ENCODE data around the gene MS4A6E.

Gene MS4A6E

DNA sequence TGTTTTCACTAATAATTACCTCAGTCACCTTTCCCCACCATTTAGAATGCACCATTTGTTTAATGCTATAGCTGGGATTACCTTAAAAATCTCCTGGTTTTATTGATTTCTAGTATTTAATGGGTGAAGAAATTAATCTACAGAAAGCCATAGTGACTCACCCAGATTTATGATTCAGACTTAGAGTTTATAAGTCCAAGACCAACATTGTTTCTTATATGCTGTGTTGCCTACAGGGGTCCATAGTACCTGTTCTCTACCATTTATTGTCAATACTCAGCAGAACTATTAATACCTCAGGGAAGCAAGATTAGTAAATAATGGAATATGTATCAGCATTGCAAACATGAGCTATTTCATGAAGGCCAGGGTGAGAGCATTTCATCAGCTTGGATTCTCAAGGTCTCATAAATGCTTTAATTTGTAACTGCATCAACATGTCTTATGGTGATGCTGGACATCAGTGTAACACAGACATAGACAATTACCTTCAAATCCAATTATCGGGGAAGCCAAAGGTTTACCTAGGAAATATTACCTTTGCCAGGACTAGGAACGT is 43.3 kb downstream of the MS4A6E start:
- DNase-seq (ENCODE audit: low read depth in 1 of 2, low spot score in 1 of 2) = no peak
- TF ChIP-seq JUND (IDR thresholded peaks at IDR 0.05; ENCODE audit: low read depth) = no peak
- in situ Hi-C loops (cut with HindIII; ENCODE audit: low pct_unique_long_range_greater_than_20kb, low sequenced_read_pairs) = no loop called here

DNA sequence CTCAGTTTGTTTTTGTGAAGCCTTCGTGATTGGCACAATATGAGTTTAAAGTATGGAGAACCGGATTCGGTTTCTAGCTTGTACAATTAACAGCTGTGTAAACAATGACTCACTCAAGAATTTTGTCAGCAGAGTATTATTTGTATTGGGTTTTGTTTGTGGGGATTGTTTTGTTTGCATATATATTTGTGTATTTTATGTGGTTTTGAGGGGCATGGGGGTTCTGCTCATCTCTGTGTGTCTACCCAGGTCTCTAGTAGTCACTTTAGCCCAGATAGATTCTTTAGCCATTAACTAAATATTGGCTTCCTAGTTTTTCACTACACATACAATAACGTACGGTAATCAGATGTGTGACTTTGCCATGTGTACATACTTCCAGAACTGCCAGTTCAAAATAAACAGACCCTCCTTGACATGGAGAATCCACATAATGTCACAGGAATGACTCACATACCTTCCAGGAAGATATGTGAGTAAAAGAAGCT is 43.8 kb downstream of the MS4A6E start:
- peak; percentile 58 to 98 for DNase-seq (ENCODE audit: low read depth in 1 of 2, low spot score in 1 of 2)
- in situ Hi-C loops (cut with HindIII; ENCODE audit: low pct_unique_long_range_greater_than_20kb, low sequenced_read_pairs) = no loop called here
- TF ChIP-seq JUND (IDR thresholded peaks at IDR 0.05; ENCODE audit: low read depth) = peak; percentile 100

DNA sequence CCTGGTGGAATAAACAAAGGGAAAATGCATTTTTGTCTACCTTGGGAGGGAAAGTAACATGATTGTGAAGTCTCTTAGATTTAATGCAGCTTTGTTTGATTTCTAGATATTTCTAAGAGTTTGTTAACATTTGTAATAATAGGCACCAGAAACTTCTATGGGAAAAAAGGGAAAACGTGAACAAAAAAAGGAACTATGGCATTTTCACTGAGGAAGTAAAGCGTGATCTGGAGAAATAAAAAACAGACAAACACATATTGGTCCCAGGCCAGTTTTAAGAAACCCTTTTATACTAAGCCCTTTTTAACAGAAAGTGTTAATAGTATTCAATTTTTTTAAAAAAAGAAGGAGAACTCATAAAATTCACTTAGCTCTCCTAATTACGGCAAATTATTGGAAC is 44.3 kb downstream of the MS4A6E start:
- in situ Hi-C loops (cut with HindIII; ENCODE audit: low pct_unique_long_range_greater_than_20kb, low sequenced_read_pairs) = no loop called here
- TF ChIP-seq JUND (IDR thresholded peaks at IDR 0.05; ENCODE audit: low read depth) = no peak
- no peak for DNase-seq (ENCODE audit: low read depth in 1 of 2, low spot score in 1 of 2)

DNA sequence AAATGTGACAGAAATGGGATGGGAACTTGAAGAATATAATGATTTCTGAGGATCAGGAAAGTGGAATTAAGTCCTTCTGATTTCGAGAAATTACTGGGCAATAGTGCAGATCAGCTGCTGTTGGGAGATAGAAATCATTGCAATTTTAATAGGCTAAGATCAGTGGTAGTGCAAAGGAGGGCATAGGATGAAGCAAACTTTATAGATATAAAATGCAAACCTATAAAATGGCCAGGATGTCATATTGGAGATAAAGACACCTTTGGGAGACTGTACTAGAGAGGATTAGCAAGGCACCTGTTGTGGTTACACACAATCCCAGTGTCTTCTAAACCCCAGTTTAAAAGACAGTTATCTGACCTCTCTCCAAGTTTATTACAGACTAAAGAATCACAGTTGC is 44.8 kb downstream of the MS4A6E start:
- TF ChIP-seq JUND (IDR thresholded peaks at IDR 0.05; ENCODE audit: low read depth) = no peak
- no peak for DNase-seq (ENCODE audit: low read depth in 1 of 2, low spot score in 1 of 2)
- in situ Hi-C loops (cut with HindIII; ENCODE audit: low pct_unique_long_range_greater_than_20kb, low sequenced_read_pairs) = no loop called here

DNA sequence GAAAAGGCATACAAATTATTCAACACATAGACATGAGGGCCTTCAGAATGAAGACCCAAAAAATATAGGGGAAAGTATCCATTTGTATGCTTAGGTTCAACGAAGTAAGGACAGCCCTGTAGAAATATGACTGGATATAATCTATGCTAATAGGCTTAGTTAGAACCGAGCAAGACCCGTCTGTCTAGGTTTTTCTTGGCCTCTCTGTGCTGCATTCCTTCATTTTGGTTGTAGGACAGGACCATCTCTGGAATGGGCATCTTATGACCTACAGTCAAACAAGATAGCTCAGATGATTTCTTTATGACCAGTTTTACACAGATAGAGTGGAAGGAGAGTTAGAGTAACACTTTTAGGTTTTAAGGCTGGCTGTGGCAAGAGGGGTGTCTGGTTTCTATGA is 45.7 kb downstream of the MS4A6E start:
- in situ Hi-C loops (cut with HindIII; ENCODE audit: low pct_unique_long_range_greater_than_20kb, low sequenced_read_pairs) = no loop called here
- no peak for TF ChIP-seq JUND (IDR thresholded peaks at IDR 0.05; ENCODE audit: low read depth)
- DNase-seq (ENCODE audit: low read depth in 1 of 2, low spot score in 1 of 2) = peak in 1 of 2 experiments; percentile 54

DNA sequence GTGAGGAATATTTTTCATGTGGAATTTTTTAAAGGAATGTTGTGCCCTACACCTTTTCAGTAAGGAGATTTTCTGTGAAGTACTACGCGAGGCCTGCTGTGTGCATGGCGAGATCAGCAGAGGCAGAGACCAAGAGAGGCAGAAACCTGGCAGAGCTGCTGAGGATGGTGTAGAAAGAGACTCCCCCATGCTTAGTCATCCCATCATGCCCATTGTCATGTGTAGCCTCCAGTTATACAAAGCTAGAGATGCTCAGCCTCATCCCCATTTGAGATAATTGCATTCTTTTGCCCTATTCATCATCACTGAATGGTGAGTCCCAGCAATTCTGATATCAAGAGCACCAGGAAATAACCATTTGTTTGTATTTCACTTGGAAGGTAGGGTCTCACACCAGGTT is 48.3 kb downstream of the MS4A6E start:
- in situ Hi-C loops (cut with HindIII; ENCODE audit: low pct_unique_long_range_greater_than_20kb, low sequenced_read_pairs) = no loop called here
- TF ChIP-seq JUND (IDR thresholded peaks at IDR 0.05; ENCODE audit: low read depth) = no peak
- no peak for DNase-seq (ENCODE audit: low read depth in 1 of 2, low spot score in 1 of 2)

DNA sequence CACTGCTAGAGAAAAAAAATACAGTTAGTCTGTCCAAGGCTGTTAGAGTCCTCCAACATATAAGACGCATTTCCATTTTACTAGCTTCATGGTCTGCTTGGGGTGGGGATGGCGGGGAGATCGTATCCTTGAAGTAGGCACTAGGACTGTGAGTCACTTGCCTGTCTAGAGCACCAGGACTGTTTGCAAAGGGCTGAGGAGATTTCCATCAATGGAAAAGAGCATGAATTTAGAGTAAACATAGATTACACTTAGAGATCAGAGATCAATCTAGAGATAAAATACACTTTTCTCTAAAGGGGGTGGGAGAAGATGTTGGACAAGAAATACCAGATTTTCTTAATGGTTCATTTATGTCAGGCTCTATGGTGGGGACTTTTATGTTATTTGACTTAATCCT is 49.5 kb downstream of the MS4A6E start:
- peak; percentile 50 to 83 for DNase-seq (ENCODE audit: low read depth in 1 of 2, low spot score in 1 of 2)
- in situ Hi-C loops (cut with HindIII; ENCODE audit: low pct_unique_long_range_greater_than_20kb, low sequenced_read_pairs) = no loop called here
- peak; percentile 99 for TF ChIP-seq JUND (IDR thresholded peaks at IDR 0.05; ENCODE audit: low read depth)

DNA sequence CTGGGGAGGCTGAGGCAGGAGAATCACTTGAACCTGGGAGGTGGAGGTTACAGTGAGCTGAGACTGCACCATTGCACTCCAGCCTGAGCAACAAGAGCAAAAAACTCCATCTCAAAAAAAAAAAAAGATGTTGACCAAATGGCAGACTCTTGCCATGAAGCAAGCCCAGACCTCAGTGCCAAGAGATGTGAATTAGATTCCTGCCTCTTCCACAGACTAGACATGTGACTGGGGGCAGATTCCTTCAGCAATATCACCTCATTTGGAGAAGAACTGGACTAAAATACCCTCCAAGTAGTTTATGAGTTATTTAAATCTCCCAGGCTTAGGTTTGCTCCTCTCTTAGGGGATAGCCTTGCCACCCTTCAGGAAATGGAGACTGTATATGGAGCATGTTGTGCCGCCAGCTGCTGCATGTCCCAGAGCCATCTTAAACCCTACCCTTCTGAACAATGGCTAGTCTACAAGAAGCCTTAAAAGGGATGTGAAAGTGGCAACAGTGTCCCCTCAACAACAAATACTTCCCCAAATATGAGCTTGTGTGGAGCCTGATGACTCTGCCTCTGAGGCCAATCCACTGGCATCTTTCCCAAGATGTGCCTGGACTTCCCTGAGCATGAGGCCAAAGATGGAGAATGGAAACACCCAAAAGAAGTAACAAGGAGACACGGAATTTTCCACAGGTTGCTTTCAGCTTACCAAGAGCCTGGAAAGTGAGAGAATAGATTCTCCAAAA is 50.5 kb downstream of the MS4A6E start:
- in situ Hi-C loops (cut with HindIII; ENCODE audit: low pct_unique_long_range_greater_than_20kb, low sequenced_read_pairs) = no loop called here
- no peak for DNase-seq (ENCODE audit: low read depth in 1 of 2, low spot score in 1 of 2)
- no peak for TF ChIP-seq JUND (IDR thresholded peaks at IDR 0.05; ENCODE audit: low read depth)

DNA sequence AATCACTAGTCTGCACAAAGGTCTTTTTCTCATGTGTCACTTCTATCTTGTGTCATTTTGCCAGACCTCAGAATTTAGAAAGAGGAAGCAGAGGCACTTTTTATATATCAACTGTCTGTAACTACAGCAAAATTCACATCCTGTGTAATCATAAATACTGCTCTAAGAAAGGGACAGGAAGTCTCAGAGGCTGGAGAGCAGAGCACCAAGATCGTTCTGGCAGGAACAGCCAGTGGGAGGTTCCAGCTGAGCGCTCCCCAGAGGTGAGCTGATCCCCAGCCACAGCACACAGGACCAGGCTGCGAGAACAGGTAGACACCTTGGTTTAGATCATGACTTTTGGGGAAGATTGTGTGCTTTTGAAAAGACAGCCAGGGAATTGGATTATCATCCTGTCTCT is 51.3 kb downstream of the MS4A6E start, which contains the start of gene MS4A7:
Gene MS4A7 (plus strand): TSS at position 179 of the 400 bp plus-strand sequence. CDS start 4,610 bp downstream, outside the sequence.
- TF ChIP-seq JUND (IDR thresholded peaks at IDR 0.05; ENCODE audit: low read depth) = no peak
- DNase-seq (ENCODE audit: low read depth in 1 of 2, low spot score in 1 of 2) = no peak
- in situ Hi-C loops (cut with HindIII; ENCODE audit: low pct_unique_long_range_greater_than_20kb, low sequenced_read_pairs) = no loop called here

DNA sequence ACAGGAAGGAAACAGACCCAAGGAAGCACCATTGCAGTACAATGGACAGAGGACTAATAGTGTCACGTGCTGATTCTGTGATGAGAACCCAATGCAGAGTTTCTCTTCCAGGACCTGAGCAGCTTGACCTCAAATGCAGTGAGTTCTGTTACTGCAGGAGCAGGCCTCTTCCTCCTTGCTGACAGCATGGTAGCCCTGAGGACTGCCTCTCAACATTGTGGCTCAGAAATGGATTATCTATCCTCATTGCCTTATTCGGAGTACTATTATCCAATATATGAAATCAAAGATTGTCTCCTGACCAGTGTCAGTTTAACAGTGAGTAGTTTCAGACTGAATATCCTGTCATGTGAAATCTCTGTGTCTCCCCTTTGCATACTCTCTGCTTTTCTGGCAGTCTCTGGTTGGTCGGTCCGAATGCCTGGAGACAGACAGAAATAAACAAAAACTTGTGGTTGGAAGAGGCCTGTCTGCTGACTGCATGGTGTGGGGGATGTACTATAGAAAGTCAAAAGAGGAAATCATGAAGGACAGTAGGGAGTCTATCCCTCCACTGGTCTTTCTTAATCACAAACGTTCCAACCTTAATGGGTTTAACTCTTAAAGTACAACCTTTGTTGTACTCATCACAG is 62.3 kb downstream of the MS4A6E start:
- TF ChIP-seq JUND (IDR thresholded peaks at IDR 0.05; ENCODE audit: low read depth) = no peak
- no peak for DNase-seq (ENCODE audit: low read depth in 1 of 2, low spot score in 1 of 2)
- in situ Hi-C loops (cut with HindIII; ENCODE audit: low pct_unique_long_range_greater_than_20kb, low sequenced_read_pairs) = no loop called here

DNA sequence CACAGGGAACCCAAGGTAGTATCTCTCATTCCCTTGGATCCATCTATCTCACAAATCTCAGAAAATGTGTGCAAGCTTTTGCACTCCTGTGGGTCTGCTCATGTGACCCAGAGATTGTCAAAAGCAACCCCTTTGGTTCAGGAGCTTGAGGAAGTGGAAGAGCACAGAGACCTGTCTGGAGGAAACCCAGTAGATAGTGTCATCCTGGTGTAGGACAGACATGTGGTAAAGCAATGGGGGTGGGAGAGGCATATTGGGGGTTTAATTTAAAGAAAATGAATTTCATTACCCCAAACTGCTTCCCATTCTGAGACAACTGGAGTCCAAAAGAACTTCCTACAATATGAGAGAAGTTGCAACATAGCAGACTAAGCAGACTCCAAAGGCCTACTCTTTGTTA is 63.4 kb downstream of the MS4A6E start:
- in situ Hi-C loops (cut with HindIII; ENCODE audit: low pct_unique_long_range_greater_than_20kb, low sequenced_read_pairs) = no loop called here
- TF ChIP-seq JUND (IDR thresholded peaks at IDR 0.05; ENCODE audit: low read depth) = no peak
- DNase-seq (ENCODE audit: low read depth in 1 of 2, low spot score in 1 of 2) = no peak
